SK-N-SH treated with all-trans-retinoic acid at 6 μM for 48 hours (cell line): ENCODE measurements around the gene SKI.

Experiments
- ATAC-seq: fragments of 200-7000 bp; cut with Tn5 transposase; 3 replicates; pipeline ENCODE4 v1.9.1; 2020; ENCODE audit warnings: mild to moderate bottlenecking, moderate library complexity
- BACH2 ChIP-seq: fragments of 250-450 bp; sonication (Bioruptor Pico); IDR thresholded peaks from 2 replicates; pipeline ENCODE4 v1.9.0; 2021; ENCODE audit warnings: mild to moderate bottlenecking, borderline replicate concordance
- CSDC2 ChIP-seq: fragments of 250-450 bp; sonication (Bioruptor Pico); IDR thresholded peaks from 2 replicates; pipeline ENCODE4 v1.5.0; 2020; ENCODE audit warnings: mild to moderate bottlenecking, moderate library complexity
- CSRNP3 ChIP-seq: fragments of 250-450 bp; sonication (Bioruptor Pico); IDR thresholded peaks from 2 replicates; pipeline ENCODE4 v1.5.1; 2021; ENCODE audit warnings: mild to moderate bottlenecking, moderate library complexity
- ESRRG ChIP-seq: fragments of 250-450 bp; sonication (Bioruptor Pico); IDR thresholded peaks from 2 replicates; pipeline ENCODE4 v1.6.1; 2021; ENCODE audit warnings: mild to moderate bottlenecking
- GLIS3 ChIP-seq: fragments of 250-450 bp; sonication (Bioruptor Pico); IDR thresholded peaks from 2 replicates; pipeline ENCODE4 v1.5.0; 2020; ENCODE audit warnings: mild to moderate bottlenecking, moderate library complexity
- ISL1 ChIP-seq: fragments of 250-450 bp; sonication (Bioruptor Pico); IDR thresholded peaks from 2 replicates; pipeline ENCODE4 v2.1.2; 2022; ENCODE audit warnings: mild to moderate bottlenecking, moderate library complexity
- OSR1 ChIP-seq: fragments of 250-450 bp; sonication (Bioruptor Pico); IDR thresholded peaks from 2 replicates; pipeline ENCODE4 v1.8.0; 2022; ENCODE audit warnings: moderate library complexity, mild to moderate bottlenecking, inconsistent platforms
- PATZ1 ChIP-seq: fragments of 250-450 bp; sonication (Bioruptor Pico); IDR thresholded peaks from 2 replicates; pipeline ENCODE4 v1.8.0; 2020; ENCODE audit warnings: mild to moderate bottlenecking, moderate library complexity, borderline replicate concordance
- POU6F1 ChIP-seq: fragments of 250-450 bp; sonication (Bioruptor Pico); IDR thresholded peaks from 2 replicates; pipeline ENCODE4 v1.8.0; 2021; ENCODE audit warnings: low read depth, mild to moderate bottlenecking, moderate library complexity, borderline replicate concordance
- RARB ChIP-seq: fragments of 250-450 bp; sonication (Bioruptor Pico); IDR thresholded peaks from 2 replicates; pipeline ENCODE4 v1.8.0; 2021; ENCODE audit warnings: mild to moderate bottlenecking, moderate library complexity
- SNAI2 ChIP-seq: fragments of 250-450 bp; sonication (Bioruptor Pico); IDR thresholded peaks from 2 replicates; pipeline ENCODE4 v1.5.0; 2020; ENCODE audit warnings: mild to moderate bottlenecking, moderate library complexity
- TCF4 ChIP-seq: fragments of 250-450 bp; sonication (Bioruptor Pico); IDR thresholded peaks from 2 replicates; pipeline ENCODE4 v1.8.0; 2021; ENCODE audit warnings: mild to moderate bottlenecking, moderate library complexity, borderline replicate concordance
- TSHZ2 ChIP-seq: fragments of 250-450 bp; sonication (Bioruptor Pico); IDR thresholded peaks from 2 replicates; pipeline ENCODE4 v1.5.0; 2020; ENCODE audit warnings: mild to moderate bottlenecking, moderate library complexity
- ZC3H10 ChIP-seq: fragments of 250-450 bp; sonication (Bioruptor Pico); IDR thresholded peaks from 2 replicates; pipeline ENCODE4 v1.5.1; 2021; ENCODE audit warnings: mild to moderate bottlenecking, moderate library complexity
- ZFP3 ChIP-seq: fragments of 250-450 bp; sonication (Bioruptor Pico); IDR thresholded peaks from 2 replicates; pipeline ENCODE4 v1.5.0; 2020; ENCODE audit warnings: mild to moderate bottlenecking, moderate library complexity
- ZFP30 ChIP-seq: fragments of 450-650 bp; formaldehyde crosslinking; IDR thresholded peaks from 2 replicates; pipeline ENCODE4 v1.5.0; 2022; ENCODE audit warnings: mild to moderate bottlenecking, moderate library complexity
- ZNF565 ChIP-seq: fragments of 450-650 bp; formaldehyde crosslinking; conservative IDR thresholded peaks from 2 replicates; pipeline ENCODE4 v1.5.0; 2020; ENCODE audit warnings: low read depth, mild to moderate bottlenecking, moderate library complexity
- ZNF70 ChIP-seq: fragments of 450-650 bp; formaldehyde crosslinking; IDR thresholded peaks from 2 replicates; pipeline ENCODE4 v1.5.0; 2020; ENCODE audit warnings: mild to moderate bottlenecking, moderate library complexity
- ZNF8 ChIP-seq: fragments of 450-650 bp; formaldehyde crosslinking; IDR thresholded peaks from 2 replicates; pipeline ENCODE4 v1.5.0; 2020; ENCODE audit warnings: mild to moderate bottlenecking, moderate library complexity
- TF ChIP-seq, protein P1 (sequence below): fragments of 250-450 bp; sonication (Bioruptor Pico); IDR thresholded peaks from 2 replicates; pipeline ENCODE4 v1.5.1; 2020; ENCODE audit warnings: low read depth, mild to moderate bottlenecking, moderate library complexity

Gene SKI

GRCh38 chr1:2337501-2337900, 109.4 kb downstream of the SKI start (continued):
- TF ChIP-seq ISL1 (CRISPR knock-in tag): no peak
- TF ChIP-seq OSR1 (CRISPR knock-in tag): no peak
- TF ChIP-seq ZFP3 (CRISPR knock-in tag): no peak
- no peak for TF ChIP-seq BACH2
- no peak for TF ChIP-seq ZNF70 (CRISPR knock-in tag)

DNA sequence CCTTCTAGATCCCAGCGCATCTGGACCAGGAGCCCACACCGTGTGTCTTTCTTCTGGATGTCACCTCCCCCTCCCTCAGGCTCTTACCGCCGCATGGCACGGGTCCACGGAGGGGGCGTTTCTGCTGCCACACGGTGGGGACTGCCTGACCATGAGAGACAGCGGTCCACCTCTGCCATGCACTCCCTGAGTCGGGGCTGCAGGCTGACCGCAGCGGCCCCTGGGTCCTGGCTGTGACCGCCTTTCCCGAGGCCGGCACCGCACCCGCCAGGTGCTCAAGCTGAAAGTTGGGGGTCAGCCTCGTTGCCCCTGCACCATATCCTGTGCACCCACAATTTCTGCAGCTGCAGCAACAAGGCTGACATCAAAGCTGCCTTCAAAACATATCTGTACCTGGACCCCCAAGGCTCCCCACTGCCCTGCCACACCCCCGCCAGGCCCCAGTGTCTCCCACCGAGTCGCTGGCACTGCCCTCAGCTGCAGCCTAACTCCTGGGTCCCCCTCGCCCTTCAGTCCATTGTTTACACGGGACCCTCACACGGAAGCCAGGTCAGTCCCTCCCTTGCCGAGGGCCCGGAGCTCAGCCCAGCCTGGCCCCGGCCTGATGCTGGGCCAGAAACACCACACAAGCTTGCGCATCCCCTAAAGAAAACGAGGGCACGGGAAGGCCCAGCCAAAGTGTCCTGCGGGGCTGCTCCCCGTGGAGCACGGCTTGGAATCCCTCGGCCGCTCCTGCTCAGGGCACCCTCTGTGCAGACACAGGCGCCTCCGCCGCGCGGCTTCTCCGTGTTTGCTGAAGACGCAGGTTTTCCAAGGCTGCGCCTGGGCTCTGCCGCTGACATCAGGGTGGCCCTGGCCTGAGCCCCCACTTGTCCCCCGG, 111.3 kb downstream of the SKI start:
- no peak for TF ChIP-seq TSHZ2 (CRISPR knock-in tag)
- no peak for TF ChIP-seq CSDC2 (CRISPR knock-in tag)
- TF ChIP-seq ZNF8 (CRISPR knock-in tag): no peak
- TF ChIP-seq ISL1 (CRISPR knock-in tag): no peak
- no peak for TF ChIP-seq PATZ1 (CRISPR knock-in tag)
- TF ChIP-seq RARB (CRISPR knock-in tag): no peak
- no peak for TF ChIP-seq ZNF565 (CRISPR knock-in tag)
- TF ChIP-seq ESRRG (CRISPR knock-in tag): no peak
- no peak for TF ChIP-seq SNAI2
- TF ChIP-seq, protein P1, sequence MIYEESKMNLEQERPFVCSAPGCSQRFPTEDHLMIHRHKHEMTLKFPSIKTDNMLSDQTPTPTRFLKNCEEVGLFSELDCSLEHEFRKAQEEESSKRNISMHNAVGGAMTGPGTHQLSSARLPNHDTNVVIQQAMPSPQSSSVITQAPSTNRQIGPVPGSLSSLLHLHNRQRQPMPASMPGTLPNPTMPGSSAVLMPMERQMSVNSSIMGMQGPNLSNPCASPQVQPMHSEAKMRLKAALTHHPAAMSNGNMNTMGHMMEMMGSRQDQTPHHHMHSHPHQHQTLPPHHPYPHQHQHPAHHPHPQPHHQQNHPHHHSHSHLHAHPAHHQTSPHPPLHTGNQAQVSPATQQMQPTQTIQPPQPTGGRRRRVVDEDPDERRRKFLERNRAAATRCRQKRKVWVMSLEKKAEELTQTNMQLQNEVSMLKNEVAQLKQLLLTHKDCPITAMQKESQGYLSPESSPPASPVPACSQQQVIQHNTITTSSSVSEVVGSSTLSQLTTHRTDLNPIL (CRISPR knock-in tag): no peak
- TF ChIP-seq OSR1 (CRISPR knock-in tag): no peak
- no peak for TF ChIP-seq ZC3H10
- TF ChIP-seq ZFP3 (CRISPR knock-in tag): no peak
- no peak for TF ChIP-seq POU6F1 (CRISPR knock-in tag)
- no peak for TF ChIP-seq TCF4
- TF ChIP-seq ZNF70 (CRISPR knock-in tag): no peak
- no peak for TF ChIP-seq ZFP30 (CRISPR knock-in tag)
- ATAC-seq: no peak

DNA sequence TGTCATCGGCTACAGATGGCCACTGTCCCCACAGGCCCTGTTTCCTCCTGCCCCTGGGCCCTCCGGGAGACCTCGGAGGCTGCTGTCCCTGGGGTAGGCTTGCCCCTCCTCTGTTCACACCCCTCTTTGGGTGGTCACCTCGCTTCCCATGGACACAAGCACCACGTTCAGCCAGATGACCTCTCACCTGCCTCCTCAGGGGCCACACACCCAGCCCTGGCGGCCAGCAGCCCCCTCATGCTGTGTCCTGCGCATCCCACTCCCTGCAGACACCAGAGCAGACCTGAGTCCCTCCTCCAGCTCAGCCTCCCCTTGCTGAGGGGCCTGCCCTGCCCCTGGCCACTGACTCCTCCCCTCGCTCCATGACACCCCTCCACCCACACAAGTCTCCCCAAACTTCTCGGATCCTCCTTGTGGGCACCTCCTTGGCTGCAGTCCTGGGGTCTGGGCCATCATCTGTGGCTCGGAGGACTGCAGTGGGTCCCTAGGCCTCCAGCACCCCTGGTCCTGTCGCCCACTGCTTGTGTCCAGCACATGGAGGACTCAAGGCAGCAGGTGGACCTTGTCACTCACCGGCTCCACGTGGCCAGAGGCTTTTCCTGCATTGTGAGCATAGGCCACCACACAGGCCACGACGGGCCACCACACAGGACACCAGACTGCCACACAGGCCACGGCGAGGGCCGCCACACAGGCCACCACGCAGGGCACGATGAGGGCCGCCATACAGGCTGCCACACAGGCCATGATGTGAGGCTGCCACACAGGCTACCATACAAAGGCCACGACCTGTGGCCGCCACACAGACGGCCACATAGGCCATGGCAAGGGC, 112.2 kb downstream of the SKI start:
- no peak for ATAC-seq
- TF ChIP-seq TCF4 (no peak), ZNF8 (CRISPR knock-in tag) (no peak), GLIS3 (CRISPR knock-in tag) (no peak), PATZ1 (CRISPR knock-in tag) (no peak), ISL1 (CRISPR knock-in tag) (no peak), ZFP3 (CRISPR knock-in tag) (no peak), POU6F1 (CRISPR knock-in tag) (no peak), CSDC2 (CRISPR knock-in tag) (no peak), ZC3H10 (no peak), ZNF565 (CRISPR knock-in tag) (no peak), CSRNP3 (CRISPR knock-in tag) (no peak), RARB (CRISPR knock-in tag) (no peak), BACH2 (no peak)
- TF ChIP-seq, protein P1 (CRISPR knock-in tag): no peak
